SK-N-SH (cell line): ENCODE results near the gene DSCAM. TPM values are rescaled to one million over a fixed set of nuclear protein-coding genes. Genes with fewer than 3 reads are reported as not detected.
A peak's percentile ranks its signal among the peaks of the same experiment; 100 is the strongest.

Experiments used
- CTCF ChIA-PET: fragments of 300-600, 350-600 bp; formaldehyde crosslinking; extraction: SDS; loops from one replicate; lab custom pipeline; 2021; lab: Yijun Ruan, JAX
- POLR2A ChIA-PET: fragments of 350-600 bp; sonication (Branson Sonifier 250); formaldehyde crosslinking; extraction: SDS; loops from one replicate; lab custom pipeline; 2020; ENCODE audit warnings: antibody characterized with exemption, inconsistent platforms; lab: Yijun Ruan, JAX
- DNase-seq: peaks from one replicate; pipeline ENCODE4 v3.0.0; 2012
- H2AFZ ChIP-seq: fragments of 200-600 bp; sonication (generic); 2 replicates; pipeline ENCODE4 v1.8.1; 2016; ENCODE audit warnings: antibody characterized with exemption, mild to moderate bottlenecking, low read depth
- H3F3A ChIP-seq: fragments of 200-600 bp; sonication (generic); replicated peaks from 2 replicates; pipeline ENCODE3; 2016; ENCODE audit warnings: antibody characterized with exemption, mild to moderate bottlenecking; ENCODE audit not compliant: insufficient read depth
- H3K27ac ChIP-seq, 2 experiments: fragments of 200-500 bp in 1 of 2; fragments of 200-600 bp in 1 of 2; sonication (Bioruptor generic) in 1 of 2; sonication (generic), shearing (Covaris generic) in 1 of 2; 2 replicates each; pipeline versions ENCODE4 v1.5.1 to v1.6.1; 2014 to 2016; ENCODE audit warnings: low read depth in 2 of 2, inconsistent platforms in 1 of 2, low read length in 1 of 2, mild to moderate bottlenecking in 1 of 2, mixed read lengths in 1 of 2
- H3K27me3 ChIP-seq: fragments of 200-600 bp; sonication (generic), shearing (Covaris generic); 2 replicates; pipeline ENCODE4 v1.6.1; 2016; ENCODE audit warnings: mixed run types; ENCODE audit not compliant: insufficient read depth
- H3K36me3 ChIP-seq, 2 experiments: fragments of 200-500 bp in 1 of 2; fragments of 200-600 bp in 1 of 2; sonication (Bioruptor generic) in 1 of 2; sonication (generic) in 1 of 2; replicated peaks in 1 of 2; 2 replicates each; pipeline versions ENCODE3 to v1.5.1; 2014 to 2016; ENCODE audit warnings: low read length in 1 of 2, mild to moderate bottlenecking in 1 of 2; ENCODE audit not compliant: insufficient read depth in 2 of 2, control insufficient read depth in 1 of 2
- H3K4me1 ChIP-seq, 2 experiments: fragments of 200-500 bp in 1 of 2; fragments of 200-600 bp in 1 of 2; sonication (Bioruptor generic) in 1 of 2; sonication (generic), shearing (Covaris generic) in 1 of 2; 2 replicates each; pipeline versions ENCODE4 v1.5.1 to v1.6.1; 2014 to 2016; ENCODE audit warnings: low read depth in 1 of 2, low read length in 1 of 2, mixed run types in 1 of 2; ENCODE audit not compliant: insufficient read depth in 2 of 2, control insufficient read depth in 1 of 2
- H3K4me2 ChIP-seq: fragments of 200-600 bp; sonication (generic), shearing (Covaris generic); 2 replicates; pipeline ENCODE4 v1.6.1; 2017; ENCODE audit warnings: mixed run types
- H3K4me3 ChIP-seq, 2 experiments: fragments of 200-500 bp in 1 of 2; fragments of 200-600 bp in 1 of 2; sonication (Bioruptor generic) in 1 of 2; sonication (generic), shearing (Covaris generic) in 1 of 2; 2 replicates each; pipeline versions ENCODE4 v1.5.1 to v1.8.1; 2014 to 2016; ENCODE audit warnings: low read depth in 2 of 2, inconsistent platforms in 1 of 2, low read length in 1 of 2, mild to moderate bottlenecking in 1 of 2, mixed read lengths in 1 of 2, moderate library complexity in 1 of 2
- H3K79me2 ChIP-seq: fragments of 200-600 bp; sonication (generic); 2 replicates; pipeline ENCODE4 v1.8.1; 2017; ENCODE audit warnings: mild to moderate bottlenecking; ENCODE audit not compliant: insufficient read depth
- H3K9ac ChIP-seq: fragments of 200-600 bp; sonication (generic); 2 replicates; pipeline ENCODE4 v1.6.1; 2017; ENCODE audit warnings: mixed run types
- H3K9me2 ChIP-seq: fragments of 200-600 bp; sonication (generic); 2 replicates; pipeline ENCODE4 v1.6.1; 2017; ENCODE audit warnings: mixed run types
- H3K9me3 ChIP-seq: fragments of 200-600 bp; sonication (generic); 2 replicates; pipeline ENCODE4 v1.6.1; 2017; ENCODE audit warnings: mixed run types, mild to moderate bottlenecking, moderate library complexity
- H4K20me1 ChIP-seq: fragments of 200-600 bp; sonication (generic); 2 replicates; pipeline ENCODE4 v1.6.1; 2017; ENCODE audit warnings: mild to moderate bottlenecking, mixed run types; ENCODE audit not compliant: insufficient read depth
- ELF1 ChIP-seq: IDR thresholded peaks from 2 replicates; pipeline ENCODE4 v1.4.0; 2012
- EZH2phosphoT487 ChIP-seq: fragments of 200-600 bp; sonication (generic); IDR thresholded peaks from 2 replicates; pipeline ENCODE4 v1.6.1; 2017; ENCODE audit warnings: low read depth, mixed run types, mild to moderate bottlenecking, antibody characterized with exemption, moderate library complexity, borderline replicate concordance
- NRF1 ChIP-seq: IDR thresholded peaks from 2 replicates; pipeline ENCODE4 v1.6.1; 2012; ENCODE audit warnings: low read depth, mild to moderate bottlenecking, low read length
- PBX3 ChIP-seq: IDR thresholded peaks from 2 replicates; pipeline ENCODE4; 2012
- SIN3A ChIP-seq: IDR thresholded peaks from 2 replicates; pipeline ENCODE4 v1.6.1; 2012; ENCODE audit warnings: low read depth, mild to moderate bottlenecking, low read length, moderate library complexity, borderline replicate concordance
- TCF12 ChIP-seq: IDR thresholded peaks from 2 replicates; pipeline ENCODE4 v1.4.0; 2012
- TEAD4 ChIP-seq: IDR thresholded peaks from 2 replicates; pipeline ENCODE4 v1.4.0; 2012; ENCODE audit warnings: mild to moderate bottlenecking, borderline replicate concordance; ENCODE audit not compliant: insufficient read depth
- WGBS: methylation state at CpG from one replicate; pipeline ENCODE4 v1.1.6; 2017; ENCODE audit warnings: low lambda C conversion rate; 5-methylcytosine and 5-hydroxymethylcytosine counted together
- polyA plus RNA-seq, 3 experiments: library from polyadenylated mRNA; depleted of rRNA; stranded (reverse); fragments of >200 nt; gene quantifications; 2 replicates each; pipeline ENCODE4 v1.2.3, GENCODE V29; 2012
- TF ChIP-seq, protein P1 (sequence below): IDR thresholded peaks from 2 replicates; pipeline ENCODE4 v1.6.1; 2012; ENCODE audit warnings: mild to moderate bottlenecking, low read depth, low read length, moderate library complexity
- TF ChIP-seq, protein P2 (sequence below): IDR thresholded peaks from 2 replicates; pipeline ENCODE4 v1.4.0; 2012; ENCODE audit warnings: low read depth, borderline replicate concordance

DSCAM gene
- polyA plus RNA-seq, 1 of the 3 experiments (the other 2 are of a cell fraction): not detected

- DNase-seq: peak; percentile 28
- no peak overlapping the region for H2AFZ ChIP-seq
- H3F3A ChIP-seq: no peaks in the 10 kb centered on the region
- no peaks in the 10 kb centered on the region for H3K27me3 ChIP-seq
- no peak overlapping the region for H3K9ac ChIP-seq
- H3K79me2 ChIP-seq: no peaks in the 10 kb centered on the region
- 48% methylated on average over 13 of the region's 14 CpGs for WGBS
- no peaks in the 10 kb centered on the region for H3K36me3 ChIP-seq
- CTCF ChIA-PET: interaction anchor here (1.3 to 1.6 kb wide), 2 partner anchors 24 to 152 kb away, joined by 3 read pairs; no protein-coding TSS in a partner anchor
- peaks cover 3% of the 10 kb centered on the region; the same call in 1 of the 2 replicates for H3K9me2 ChIP-seq
- H4K20me1 ChIP-seq: no peaks in the 10 kb centered on the region
- H3K4me2 ChIP-seq: no peak overlapping the region
- TF ChIP-seq TEAD4 (no peak), EZH2phosphoT487 (no peak), TCF12 (no peak), NRF1 (no peak), PBX3 (no peak), SIN3A (no peak), ELF1 (no peak)
- TF ChIP-seq, protein P1, sequence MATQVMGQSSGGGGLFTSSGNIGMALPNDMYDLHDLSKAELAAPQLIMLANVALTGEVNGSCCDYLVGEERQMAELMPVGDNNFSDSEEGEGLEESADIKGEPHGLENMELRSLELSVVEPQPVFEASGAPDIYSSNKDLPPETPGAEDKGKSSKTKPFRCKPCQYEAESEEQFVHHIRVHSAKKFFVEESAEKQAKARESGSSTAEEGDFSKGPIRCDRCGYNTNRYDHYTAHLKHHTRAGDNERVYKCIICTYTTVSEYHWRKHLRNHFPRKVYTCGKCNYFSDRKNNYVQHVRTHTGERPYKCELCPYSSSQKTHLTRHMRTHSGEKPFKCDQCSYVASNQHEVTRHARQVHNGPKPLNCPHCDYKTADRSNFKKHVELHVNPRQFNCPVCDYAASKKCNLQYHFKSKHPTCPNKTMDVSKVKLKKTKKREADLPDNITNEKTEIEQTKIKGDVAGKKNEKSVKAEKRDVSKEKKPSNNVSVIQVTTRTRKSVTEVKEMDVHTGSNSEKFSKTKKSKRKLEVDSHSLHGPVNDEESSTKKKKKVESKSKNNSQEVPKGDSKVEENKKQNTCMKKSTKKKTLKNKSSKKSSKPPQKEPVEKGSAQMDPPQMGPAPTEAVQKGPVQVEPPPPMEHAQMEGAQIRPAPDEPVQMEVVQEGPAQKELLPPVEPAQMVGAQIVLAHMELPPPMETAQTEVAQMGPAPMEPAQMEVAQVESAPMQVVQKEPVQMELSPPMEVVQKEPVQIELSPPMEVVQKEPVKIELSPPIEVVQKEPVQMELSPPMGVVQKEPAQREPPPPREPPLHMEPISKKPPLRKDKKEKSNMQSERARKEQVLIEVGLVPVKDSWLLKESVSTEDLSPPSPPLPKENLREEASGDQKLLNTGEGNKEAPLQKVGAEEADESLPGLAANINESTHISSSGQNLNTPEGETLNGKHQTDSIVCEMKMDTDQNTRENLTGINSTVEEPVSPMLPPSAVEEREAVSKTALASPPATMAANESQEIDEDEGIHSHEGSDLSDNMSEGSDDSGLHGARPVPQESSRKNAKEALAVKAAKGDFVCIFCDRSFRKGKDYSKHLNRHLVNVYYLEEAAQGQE: no peak
- TF ChIP-seq, protein P2, sequence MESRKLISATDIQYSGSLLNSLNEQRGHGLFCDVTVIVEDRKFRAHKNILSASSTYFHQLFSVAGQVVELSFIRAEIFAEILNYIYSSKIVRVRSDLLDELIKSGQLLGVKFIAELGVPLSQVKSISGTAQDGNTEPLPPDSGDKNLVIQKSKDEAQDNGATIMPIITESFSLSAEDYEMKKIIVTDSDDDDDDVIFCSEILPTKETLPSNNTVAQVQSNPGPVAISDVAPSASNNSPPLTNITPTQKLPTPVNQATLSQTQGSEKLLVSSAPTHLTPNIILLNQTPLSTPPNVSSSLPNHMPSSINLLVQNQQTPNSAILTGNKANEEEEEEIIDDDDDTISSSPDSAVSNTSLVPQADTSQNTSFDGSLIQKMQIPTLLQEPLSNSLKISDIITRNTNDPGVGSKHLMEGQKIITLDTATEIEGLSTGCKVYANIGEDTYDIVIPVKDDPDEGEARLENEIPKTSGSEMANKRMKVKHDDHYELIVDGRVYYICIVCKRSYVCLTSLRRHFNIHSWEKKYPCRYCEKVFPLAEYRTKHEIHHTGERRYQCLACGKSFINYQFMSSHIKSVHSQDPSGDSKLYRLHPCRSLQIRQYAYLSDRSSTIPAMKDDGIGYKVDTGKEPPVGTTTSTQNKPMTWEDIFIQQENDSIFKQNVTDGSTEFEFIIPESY: no peak
- H3K27ac ChIP-seq: no peak overlapping the region
- peaks cover 7% of the 10 kb centered on the region for H3K9me3 ChIP-seq
- POLR2A ChIA-PET: no interaction called here
- H3K4me3 ChIP-seq: no peak overlapping the region
- H3K4me1 ChIP-seq: peaks cover 0 to 5% of the 10 kb centered on the region in 2 experiments; a peak in 1 of 4 replicates
These were observed 228.6 kb downstream of the DSCAM start for GRCh38 chr21:40618191-40618973.
